Hepatocyte (in vitro differentiated cells): ENCODE results near the gene PROM2. TPM values are rescaled to one million over a fixed set of nuclear protein-coding genes. Genes with fewer than 3 reads are reported as not detected.

Experiments
- DNase-seq: peaks from one replicate; pipeline ENCODE4 v3.0.0-alpha.2; 2016; ENCODE audit warnings: low spot score
- H2AFZ ChIP-seq: fragments of 200-600 bp; sonication (generic); 2 replicates; pipeline ENCODE4 v1.6.0; 2016; ENCODE audit warnings: antibody characterized with exemption, mild to moderate bottlenecking
- H3K27ac ChIP-seq: fragments of 200-600 bp; sonication (generic); 2 replicates; pipeline ENCODE4 v1.5.1; 2016; ENCODE audit warnings: mild to moderate bottlenecking
- H3K27me3 ChIP-seq: fragments of 200-600 bp; sonication (generic); 2 replicates; pipeline ENCODE4 v1.6.1; 2016
- H3K36me3 ChIP-seq: fragments of 200-600 bp; sonication (generic); replicated peaks from 2 replicates; pipeline ENCODE4 v1.5.1; 2016; ENCODE audit warnings: low read depth; ENCODE audit not compliant: insufficient read depth
- H3K4me1 ChIP-seq: fragments of 200-600 bp; sonication (generic); 2 replicates; pipeline ENCODE4 v1.5.1; 2016; ENCODE audit warnings: mild to moderate bottlenecking, moderate library complexity; ENCODE audit not compliant: insufficient read depth
- H3K4me2 ChIP-seq: fragments of 200-600 bp; sonication (generic); 2 replicates; pipeline ENCODE4 v1.6.0; 2016
- H3K4me3 ChIP-seq: fragments of 200-600 bp; sonication (generic); 2 replicates; pipeline ENCODE4 v1.5.1; 2016; ENCODE audit warnings: mild to moderate bottlenecking
- H3K79me2 ChIP-seq: fragments of 200-600 bp; sonication (generic); 2 replicates; pipeline ENCODE4 v1.6.0; 2017; ENCODE audit warnings: mild to moderate bottlenecking
- H3K9me2 ChIP-seq: fragments of 200-600 bp; sonication (generic); replicated peaks from 2 replicates; pipeline ENCODE4 v1.6.0; 2017; ENCODE audit warnings: mild to moderate bottlenecking; ENCODE audit not compliant: insufficient read depth
- H3K9me3 ChIP-seq: fragments of 200-600 bp; sonication (generic); 2 replicates; pipeline ENCODE4 v1.5.1; 2016; ENCODE audit warnings: low read depth, mild to moderate bottlenecking
- H4K20me1 ChIP-seq: fragments of 200-600 bp; sonication (generic); 2 replicates; pipeline ENCODE4 v1.6.0; 2016; ENCODE audit warnings: mild to moderate bottlenecking; ENCODE audit not compliant: insufficient read depth, poor library complexity, severe bottlenecking
- EZH2 ChIP-seq: fragments of 200-600 bp; sonication (generic); IDR thresholded peaks from 2 replicates; pipeline ENCODE4 v1.6.1; 2016; ENCODE audit warnings: antibody characterized with exemption, mild to moderate bottlenecking, borderline replicate concordance
- EZH2phosphoT487 ChIP-seq: fragments of 200-600 bp; sonication (generic); IDR thresholded peaks from one replicate; pipeline ENCODE4 v1.6.1; 2018; ENCODE audit warnings: antibody characterized with exemption, mild to moderate bottlenecking, low read depth, moderate library complexity; ENCODE audit not compliant: unreplicated experiment, severe bottlenecking
- WGBS: methylation state at CpG from one replicate; pipeline ENCODE4 v1.1.6; 2016; ENCODE audit warnings: low lambda C conversion rate; ENCODE audit errors: missing lambda C conversion rate; 5-methylcytosine and 5-hydroxymethylcytosine counted together
- polyA plus RNA-seq: library from polyadenylated mRNA; unstranded; fragments of >200 nt; fragmentation: Nextera tagmentation; extraction: Ambion mirVana; gene quantifications from 2 replicates; pipeline ENCODE4 v1.2.1, GENCODE V29; 2016
- total RNA-seq: library from RNA; depleted of rRNA; stranded (reverse); fragments of >200 nt; gene quantifications from 2 replicates; pipeline ENCODE4 v1.2.3, GENCODE V29; 2014
- TF ChIP-seq, protein P1 (sequence below): fragments of 200-600 bp; sonication (generic); IDR thresholded peaks from 2 replicates; pipeline ENCODE4 v1.5.1; 2016; ENCODE audit warnings: antibody characterized with exemption, mild to moderate bottlenecking; ENCODE audit not compliant: poor library complexity

PROM2 gene
- total and polyA plus RNA-seq, 2 experiments from 2014 or later: 2.6 to 2.8 TPM

DNA sequence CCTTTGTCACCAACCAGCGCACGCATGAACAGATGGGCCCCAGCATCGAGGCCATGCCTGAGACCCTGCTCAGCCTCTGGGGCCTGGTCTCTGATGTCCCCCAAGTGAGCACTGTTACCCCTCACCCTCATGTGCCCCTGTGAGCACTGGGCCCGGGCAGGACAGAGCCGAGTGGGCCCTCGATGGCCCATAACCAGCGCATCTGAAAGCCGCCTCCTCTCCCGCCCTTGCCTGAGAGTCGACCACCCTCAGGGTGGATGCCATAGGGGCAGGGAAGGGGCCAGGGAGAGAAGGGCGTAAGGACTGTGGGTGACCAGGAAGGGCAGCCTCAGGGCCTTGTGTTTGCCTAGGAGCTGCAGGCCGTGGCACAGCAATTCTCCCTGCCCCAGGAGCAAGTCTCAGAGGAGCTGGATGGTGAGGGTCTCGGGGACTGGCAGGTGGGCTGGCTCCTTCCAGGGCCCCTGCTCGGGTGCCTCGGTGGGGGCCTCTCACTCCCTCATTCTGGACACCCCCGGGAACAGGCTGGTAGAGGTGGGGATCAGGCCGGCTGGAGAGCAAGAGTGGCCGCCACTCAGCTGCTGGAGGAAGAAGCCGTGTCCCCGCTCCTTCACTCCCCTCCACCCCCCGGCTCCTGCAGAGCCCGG lies 2.1 kb downstream of the PROM2 start:
- Histone ChIP-seq H3K4me1 (no peaks in the 10 kb centered on the region), H3K4me3 (no peak overlapping the region), H3K9me2 (no peaks in the 10 kb centered on the region), H3K79me2 (no peaks in the 10 kb centered on the region), H3K36me3 (no peaks in the 10 kb centered on the region), H2AFZ (no peak overlapping the region), H3K27me3 (no peaks in the 10 kb centered on the region), H3K4me2 (no peak overlapping the region), H4K20me1 (no peaks in the 10 kb centered on the region), H3K9me3 (no peaks in the 10 kb centered on the region), H3K27ac (no peak overlapping the region)
- TF ChIP-seq EZH2: no peak
- TF ChIP-seq, protein P1, sequence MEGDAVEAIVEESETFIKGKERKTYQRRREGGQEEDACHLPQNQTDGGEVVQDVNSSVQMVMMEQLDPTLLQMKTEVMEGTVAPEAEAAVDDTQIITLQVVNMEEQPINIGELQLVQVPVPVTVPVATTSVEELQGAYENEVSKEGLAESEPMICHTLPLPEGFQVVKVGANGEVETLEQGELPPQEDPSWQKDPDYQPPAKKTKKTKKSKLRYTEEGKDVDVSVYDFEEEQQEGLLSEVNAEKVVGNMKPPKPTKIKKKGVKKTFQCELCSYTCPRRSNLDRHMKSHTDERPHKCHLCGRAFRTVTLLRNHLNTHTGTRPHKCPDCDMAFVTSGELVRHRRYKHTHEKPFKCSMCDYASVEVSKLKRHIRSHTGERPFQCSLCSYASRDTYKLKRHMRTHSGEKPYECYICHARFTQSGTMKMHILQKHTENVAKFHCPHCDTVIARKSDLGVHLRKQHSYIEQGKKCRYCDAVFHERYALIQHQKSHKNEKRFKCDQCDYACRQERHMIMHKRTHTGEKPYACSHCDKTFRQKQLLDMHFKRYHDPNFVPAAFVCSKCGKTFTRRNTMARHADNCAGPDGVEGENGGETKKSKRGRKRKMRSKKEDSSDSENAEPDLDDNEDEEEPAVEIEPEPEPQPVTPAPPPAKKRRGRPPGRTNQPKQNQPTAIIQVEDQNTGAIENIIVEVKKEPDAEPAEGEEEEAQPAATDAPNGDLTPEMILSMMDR: no peak
- TF ChIP-seq EZH2phosphoT487: no peak
- DNase-seq: no peak
- 90% methylated on average over 19 of the region's 22 CpGs for WGBS

DNA sequence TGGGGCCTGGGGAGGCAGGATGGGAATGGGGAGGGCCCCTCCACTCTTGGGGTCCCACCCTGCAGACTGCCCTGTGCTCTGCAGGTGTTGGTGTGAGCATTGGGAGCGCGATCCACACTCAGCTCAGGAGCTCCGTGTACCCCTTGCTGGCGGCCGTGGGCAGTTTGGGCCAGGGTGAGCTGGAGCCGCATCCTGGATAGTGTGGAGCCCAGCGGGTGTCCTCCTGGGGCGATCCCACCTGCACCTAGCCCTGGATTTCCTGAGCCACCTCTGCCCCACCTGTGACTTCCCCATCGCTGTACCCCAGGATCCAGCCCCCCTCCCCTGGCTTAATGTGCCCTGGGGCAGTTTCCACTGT lies 2.6 kb downstream of the PROM2 start:
- no peak overlapping the region for H2AFZ ChIP-seq
- no peak overlapping the region for H3K27ac ChIP-seq
- H3K9me3 ChIP-seq: no peaks in the 10 kb centered on the region
- H4K20me1 ChIP-seq: no peaks in the 10 kb centered on the region
- no peak for DNase-seq
- H3K9me2 ChIP-seq: no peaks in the 10 kb centered on the region
- no peaks in the 10 kb centered on the region for H3K79me2 ChIP-seq
- H3K27me3 ChIP-seq: no peaks in the 10 kb centered on the region
- no peaks in the 10 kb centered on the region for H3K36me3 ChIP-seq
- TF ChIP-seq, protein P1: no peak
- no peak for TF ChIP-seq EZH2phosphoT487
- no peak for TF ChIP-seq EZH2
- no peak overlapping the region for H3K4me3 ChIP-seq
- WGBS: 90% methylated on average over 5 of the region's 9 CpGs
- no peak overlapping the region for H3K4me2 ChIP-seq
- no peaks in the 10 kb centered on the region for H3K4me1 ChIP-seq

DNA sequence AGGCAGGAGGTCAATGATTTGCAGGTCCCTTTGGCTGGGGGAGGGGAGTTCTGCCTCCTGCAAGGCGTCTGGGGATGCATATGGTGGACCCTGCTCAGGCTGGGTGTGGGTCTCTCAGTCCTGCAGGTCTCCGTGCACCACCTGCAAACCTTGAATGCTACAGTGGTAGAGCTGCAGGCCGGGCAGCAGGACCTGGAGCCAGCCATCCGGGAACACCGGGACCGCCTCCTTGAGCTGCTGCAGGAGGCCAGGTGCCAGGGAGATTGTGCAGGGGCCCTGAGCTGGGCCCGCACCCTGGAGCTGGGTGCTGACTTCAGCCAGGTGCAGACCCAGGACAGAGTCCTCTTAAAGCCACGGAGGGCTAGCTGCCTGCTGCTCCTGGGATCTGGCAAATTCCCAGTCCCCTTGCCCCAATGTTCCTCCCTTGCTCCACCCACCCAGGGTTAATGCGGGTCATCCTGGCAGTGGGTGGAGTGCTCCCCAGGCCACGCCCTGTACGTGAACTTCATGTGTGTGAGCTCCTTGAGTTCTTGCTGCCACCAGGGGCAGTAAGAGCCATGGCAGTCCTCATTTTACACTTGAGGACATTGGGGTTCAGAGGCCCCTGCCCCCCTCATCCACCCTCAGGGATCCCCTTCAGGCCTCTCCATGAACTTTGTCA lies 3.1 kb downstream of the PROM2 start:
- H3K36me3 ChIP-seq: no peaks in the 10 kb centered on the region
- no peak overlapping the region for H3K4me3 ChIP-seq
- H4K20me1 ChIP-seq: no peaks in the 10 kb centered on the region
- no peaks in the 10 kb centered on the region for H3K4me1 ChIP-seq
- TF ChIP-seq EZH2: no peak
- no peaks in the 10 kb centered on the region for H3K9me3 ChIP-seq
- no peak overlapping the region for H2AFZ ChIP-seq
- no peak overlapping the region for H3K4me2 ChIP-seq
- H3K79me2 ChIP-seq: no peaks in the 10 kb centered on the region
- 84% methylated on average over 11 of the region's 11 CpGs for WGBS
- no peak for DNase-seq
- H3K27ac ChIP-seq: no peak overlapping the region
- no peaks in the 10 kb centered on the region for H3K9me2 ChIP-seq
- H3K27me3 ChIP-seq: no peaks in the 10 kb centered on the region

DNA sequence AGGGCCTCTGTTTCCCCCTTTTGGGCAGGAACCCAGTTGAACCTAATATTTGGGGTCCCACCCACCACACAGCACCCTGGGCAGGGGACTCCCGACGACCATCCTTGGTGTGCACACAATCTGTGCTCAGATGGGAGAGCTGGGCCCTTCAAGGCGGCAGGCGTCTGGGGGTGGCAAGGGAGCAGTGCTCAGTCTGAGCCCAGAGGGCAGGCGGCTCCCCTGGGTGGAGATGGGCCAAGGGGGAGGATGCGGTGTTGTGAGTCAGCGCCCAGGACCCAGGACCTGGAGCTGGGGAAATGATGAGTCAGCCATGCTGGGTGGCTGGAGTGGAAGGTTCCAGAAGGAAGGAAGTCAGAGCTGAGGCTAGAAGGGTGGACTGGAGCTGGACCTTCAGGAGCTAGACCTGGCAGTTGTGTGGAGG lies 3.8 kb downstream of the PROM2 start:
- Histone ChIP-seq H3K4me1 (no peaks in the 10 kb centered on the region), H3K79me2 (no peaks in the 10 kb centered on the region), H2AFZ (no peak overlapping the region), H3K27me3 (no peaks in the 10 kb centered on the region), H3K9me2 (no peaks in the 10 kb centered on the region), H3K4me3 (no peak overlapping the region), H3K27ac (no peak overlapping the region), H3K36me3 (no peaks in the 10 kb centered on the region), H3K4me2 (no peak overlapping the region), H3K9me3 (no peaks in the 10 kb centered on the region), H4K20me1 (no peaks in the 10 kb centered on the region)
- WGBS: 91% methylated on average over 7 of the region's 7 CpGs
- TF ChIP-seq EZH2phosphoT487 (no peak), EZH2 (no peak)
- TF ChIP-seq, protein P1: no peak
- DNase-seq: no peak
